ENCODE results near the gene CFAP298. TPM values are rescaled to one million over a fixed set of nuclear protein-coding genes. Genes with fewer than 3 reads are reported as not detected.
"Not testable (repeated sequence)": the region's sequence is repeated elsewhere in the genome, so short reads cannot be mapped to it uniquely, and the experiment has no call there.

CFAP298 gene
- total and polyA plus RNA-seq, 11 donors: 14.2 to 36.0 (median 20.8) TPM

DNA sequence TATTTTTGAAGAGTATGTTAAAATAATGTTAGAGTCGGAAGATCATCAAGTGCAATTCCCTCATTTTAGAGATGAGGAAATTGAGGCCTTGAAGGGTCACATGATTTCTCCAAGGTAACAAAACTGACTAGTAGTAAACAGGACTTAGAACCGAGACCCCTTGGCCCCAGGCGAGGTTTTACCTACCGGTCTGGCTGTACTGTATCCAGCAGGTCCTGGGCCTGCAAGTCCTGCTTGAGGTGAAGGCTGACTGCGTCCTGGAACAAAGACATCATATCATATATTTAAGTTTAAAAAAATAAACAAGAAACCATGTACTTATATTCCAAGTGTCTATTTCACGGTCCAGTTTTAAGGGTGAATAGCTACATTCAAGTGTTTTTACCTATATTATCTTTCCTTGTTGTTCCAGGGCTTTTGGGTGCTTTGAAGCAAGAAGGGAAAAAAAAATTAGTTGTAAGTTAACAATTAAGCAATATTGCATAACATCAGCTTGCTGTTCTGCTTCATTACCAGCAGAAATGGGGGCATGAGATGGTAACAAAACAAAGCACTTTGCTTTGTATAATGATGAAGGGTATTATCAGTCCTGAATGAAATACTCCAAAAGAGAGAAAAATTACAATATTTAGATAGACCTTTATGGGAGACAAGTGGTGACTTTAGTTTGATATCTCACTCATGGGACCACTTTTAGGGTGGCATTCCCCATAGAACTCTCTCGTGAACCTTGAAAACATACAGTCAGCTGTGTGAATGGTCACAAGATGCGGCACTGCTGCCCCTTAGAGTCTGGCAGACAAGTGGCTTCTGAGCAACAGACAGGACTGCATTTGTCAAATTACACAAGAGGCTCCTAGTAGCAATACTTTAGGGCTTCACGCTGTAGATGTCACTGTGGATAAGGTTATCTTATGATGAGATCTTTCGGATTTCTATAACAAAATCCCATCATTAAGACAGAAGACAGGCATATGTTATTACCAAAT, 29.8 kb upstream of the CFAP298 start:
- H3K4me3 ChIP-seq: no peak overlapping the region
- 79 to 85% (median 81%) methylated on average over 10 of the region's 10 CpGs for WGBS, 4 donors
- DNase-seq (no peak), ATAC-seq (no peak)
- H3K36me3 ChIP-seq: peaks cover 0 to 99% (median 91%) of the 10 kb centered on the region in 9 donors
- no peak overlapping the region for H3K27ac ChIP-seq
- no peaks in the 10 kb centered on the region for H3K27me3 ChIP-seq
- H3K4me1 ChIP-seq: no peaks in the 10 kb centered on the region
- H3K9me3 ChIP-seq: no peaks in the 10 kb centered on the region
- intact Hi-C loops (cut with DNase I): no loop called here
- TF ChIP-seq POLR2A (IDR thresholded peaks at IDR 0.05): no peak
- TF ChIP-seq, protein P1, sequence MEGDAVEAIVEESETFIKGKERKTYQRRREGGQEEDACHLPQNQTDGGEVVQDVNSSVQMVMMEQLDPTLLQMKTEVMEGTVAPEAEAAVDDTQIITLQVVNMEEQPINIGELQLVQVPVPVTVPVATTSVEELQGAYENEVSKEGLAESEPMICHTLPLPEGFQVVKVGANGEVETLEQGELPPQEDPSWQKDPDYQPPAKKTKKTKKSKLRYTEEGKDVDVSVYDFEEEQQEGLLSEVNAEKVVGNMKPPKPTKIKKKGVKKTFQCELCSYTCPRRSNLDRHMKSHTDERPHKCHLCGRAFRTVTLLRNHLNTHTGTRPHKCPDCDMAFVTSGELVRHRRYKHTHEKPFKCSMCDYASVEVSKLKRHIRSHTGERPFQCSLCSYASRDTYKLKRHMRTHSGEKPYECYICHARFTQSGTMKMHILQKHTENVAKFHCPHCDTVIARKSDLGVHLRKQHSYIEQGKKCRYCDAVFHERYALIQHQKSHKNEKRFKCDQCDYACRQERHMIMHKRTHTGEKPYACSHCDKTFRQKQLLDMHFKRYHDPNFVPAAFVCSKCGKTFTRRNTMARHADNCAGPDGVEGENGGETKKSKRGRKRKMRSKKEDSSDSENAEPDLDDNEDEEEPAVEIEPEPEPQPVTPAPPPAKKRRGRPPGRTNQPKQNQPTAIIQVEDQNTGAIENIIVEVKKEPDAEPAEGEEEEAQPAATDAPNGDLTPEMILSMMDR (IDR thresholded peaks at IDR 0.05): no peak

GRCh38 chr21:32626621-32627196, 14.5 kb upstream of the CFAP298 start:
- DNase-seq (no peak), ATAC-seq (no peak)
- no peak overlapping the region for H3K27ac ChIP-seq
- H3K36me3 ChIP-seq: peaks cover 0 to 32% (median 23%) of the 10 kb centered on the region in 9 donors
- H3K27me3 ChIP-seq: peaks cover 0 to 9% (median 0%) of the 10 kb centered on the region in 9 donors
- no peak overlapping the region for H3K4me3 ChIP-seq
- TF ChIP-seq POLR2A (IDR thresholded peaks at IDR 0.05): no peak
- TF ChIP-seq, protein P1 (IDR thresholded peaks at IDR 0.05): no peak
- 95 to 97% (median 96%) methylated on average over 3 of the region's 3 CpGs for WGBS, 4 donors
- intact Hi-C loops (cut with DNase I): no loop called here
- no peaks in the 10 kb centered on the region for H3K4me1 ChIP-seq
- H3K9me3 ChIP-seq: peaks cover 0 to 5% (median 0%) of the 10 kb centered on the region in 12 donors

DNA sequence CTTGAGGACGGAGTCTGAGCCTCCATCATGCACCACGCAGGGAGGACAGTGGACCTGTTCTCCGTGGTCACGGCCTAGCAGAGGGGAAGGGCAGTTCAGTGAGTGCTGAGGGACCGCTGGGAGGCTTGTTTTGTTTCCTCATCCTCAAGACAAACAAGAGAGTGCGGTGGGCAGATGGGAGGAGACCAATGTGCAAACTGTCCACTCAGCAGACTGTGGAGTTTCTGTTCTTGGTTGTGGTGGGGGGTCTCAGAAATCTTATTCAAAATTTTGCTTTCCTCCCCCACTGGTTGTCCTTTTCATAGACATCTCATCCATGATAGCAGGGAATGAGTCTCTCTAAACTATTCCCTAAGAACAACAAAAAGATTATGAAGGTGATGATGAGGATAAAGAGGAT, 6.0 kb upstream of the CFAP298 start:
- intact Hi-C loops (cut with DNase I); H3K36me3 ChIP-seq; DNase-seq; H3K4me3 ChIP-seq; H3K4me1 ChIP-seq; ATAC-seq; H3K27ac ChIP-seq; H3K9me3 ChIP-seq: not testable (repeated sequence)
- 75 to 88% (median 81%) methylated on average over 6 of the region's 6 CpGs for WGBS, 4 donors
- H3K27me3 ChIP-seq: peaks cover 0 to 16% (median 0%) of the 10 kb centered on the region in 9 donors

- Histone ChIP-seq H3K36me3 (peaks cover 0 to 18% (median 13%) of the 10 kb centered on the region in 9 donors), H3K27ac (peak overlapping the region in 11 of 12 donors; percentile 85 to 98 (median 93)), H3K4me1 (peaks cover 0 to 27% (median 16%) of the 10 kb centered on the region in 12 donors), H3K27me3 (no peaks in the 10 kb centered on the region), H3K9me3 (no peaks in the 10 kb centered on the region), H3K4me3 (peak overlapping the region; percentile 68 to 99 (median 86))
- TF ChIP-seq POLR2A (IDR thresholded peaks at IDR 0.05): no peak
- TF ChIP-seq, protein P1 (IDR thresholded peaks at IDR 0.05): no peak
- DNase-seq (no peak), ATAC-seq (no peak)
- WGBS, 4 donors: 63 to 67% (median 64%) methylated on average over 16 of the region's 16 CpGs
- intact Hi-C loops (cut with DNase I): loop anchor here in 1 of 10 donors (5.0 kb wide), 1 partner anchor 201 kb away; the partner anchor contains the start of gene EVA1C
These were observed 1.4 kb upstream of the CFAP298 start for GRCh38 chr21:32613436-32614043.
